GM12875 (cell line): ENCODE measurements around the gene TCHP.

Experiments
- H3K4me3 ChIP-seq: one replicate; pipeline ENCODE4 v1.5.1; 2011; ENCODE audit warnings: low read depth, low read length, control low read depth
- TF ChIP-seq, protein P1 (sequence below): IDR thresholded peaks from 2 replicates; pipeline ENCODE4 v1.5.1; 2011; ENCODE audit warnings: low read depth, mild to moderate bottlenecking, control low read depth, inconsistent platforms, low read length, moderate library complexity, borderline replicate concordance; ENCODE audit not compliant: insufficient read depth

Gene TCHP

GRCh38 chr12:109880043-109880931 lies 19.8 kb upstream of the TCHP start, which contains the start of gene GLTP:
Gene GLTP, minus strand, starts transcription at chr12:109880541. Its CDS starts 167 bp downstream, at chr12:109880374.
- H3K4me3 ChIP-seq, result peak within 1 kb of the TSS; percentile 87
- TF ChIP-seq, protein P1, sequence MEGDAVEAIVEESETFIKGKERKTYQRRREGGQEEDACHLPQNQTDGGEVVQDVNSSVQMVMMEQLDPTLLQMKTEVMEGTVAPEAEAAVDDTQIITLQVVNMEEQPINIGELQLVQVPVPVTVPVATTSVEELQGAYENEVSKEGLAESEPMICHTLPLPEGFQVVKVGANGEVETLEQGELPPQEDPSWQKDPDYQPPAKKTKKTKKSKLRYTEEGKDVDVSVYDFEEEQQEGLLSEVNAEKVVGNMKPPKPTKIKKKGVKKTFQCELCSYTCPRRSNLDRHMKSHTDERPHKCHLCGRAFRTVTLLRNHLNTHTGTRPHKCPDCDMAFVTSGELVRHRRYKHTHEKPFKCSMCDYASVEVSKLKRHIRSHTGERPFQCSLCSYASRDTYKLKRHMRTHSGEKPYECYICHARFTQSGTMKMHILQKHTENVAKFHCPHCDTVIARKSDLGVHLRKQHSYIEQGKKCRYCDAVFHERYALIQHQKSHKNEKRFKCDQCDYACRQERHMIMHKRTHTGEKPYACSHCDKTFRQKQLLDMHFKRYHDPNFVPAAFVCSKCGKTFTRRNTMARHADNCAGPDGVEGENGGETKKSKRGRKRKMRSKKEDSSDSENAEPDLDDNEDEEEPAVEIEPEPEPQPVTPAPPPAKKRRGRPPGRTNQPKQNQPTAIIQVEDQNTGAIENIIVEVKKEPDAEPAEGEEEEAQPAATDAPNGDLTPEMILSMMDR, result peak; percentile 80

DNA sequence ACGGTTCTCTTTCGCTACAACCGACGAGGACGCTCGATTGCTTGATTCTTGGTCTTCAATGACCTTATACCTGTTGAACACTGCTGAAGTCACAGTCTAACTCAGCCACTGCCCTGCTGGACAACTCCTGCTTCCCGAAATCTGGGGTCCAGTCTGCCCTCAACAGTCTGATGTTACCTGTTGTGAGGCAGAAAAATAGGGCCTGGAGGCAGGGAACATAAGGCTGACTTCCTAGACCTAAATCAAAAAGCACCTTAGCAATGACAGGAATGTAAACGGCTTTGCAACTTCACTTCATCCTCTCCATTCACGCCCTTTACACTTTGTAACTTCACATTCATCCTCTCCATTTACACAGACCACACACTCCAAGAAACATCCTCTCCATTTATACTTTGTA lies 19.1 kb upstream of the TCHP start:
- H3K4me3 ChIP-seq, result peak overlapping the region; percentile 48
- TF ChIP-seq, protein P1, result no peak

GRCh38 chr12:109881752-109882151 lies 18.3 kb upstream of the TCHP start:
- TF ChIP-seq, protein P1, result no peak
- no peak overlapping the region for H3K4me3 ChIP-seq

- TF ChIP-seq, protein P1, result no peak
Measured at GRCh38 chr12:109883461-109883860, 16.6 kb upstream of the TCHP start.

GRCh38 chr12:109885616-109886015 lies 14.5 kb upstream of the TCHP start:
- TF ChIP-seq, protein P1, result no peak
- H3K4me3 ChIP-seq, result no peak overlapping the region

More at GRCh38 chr12:109883461-109883860, 16.6 kb upstream of the TCHP start:
- H3K4me3 ChIP-seq, result no peak overlapping the region

DNA sequence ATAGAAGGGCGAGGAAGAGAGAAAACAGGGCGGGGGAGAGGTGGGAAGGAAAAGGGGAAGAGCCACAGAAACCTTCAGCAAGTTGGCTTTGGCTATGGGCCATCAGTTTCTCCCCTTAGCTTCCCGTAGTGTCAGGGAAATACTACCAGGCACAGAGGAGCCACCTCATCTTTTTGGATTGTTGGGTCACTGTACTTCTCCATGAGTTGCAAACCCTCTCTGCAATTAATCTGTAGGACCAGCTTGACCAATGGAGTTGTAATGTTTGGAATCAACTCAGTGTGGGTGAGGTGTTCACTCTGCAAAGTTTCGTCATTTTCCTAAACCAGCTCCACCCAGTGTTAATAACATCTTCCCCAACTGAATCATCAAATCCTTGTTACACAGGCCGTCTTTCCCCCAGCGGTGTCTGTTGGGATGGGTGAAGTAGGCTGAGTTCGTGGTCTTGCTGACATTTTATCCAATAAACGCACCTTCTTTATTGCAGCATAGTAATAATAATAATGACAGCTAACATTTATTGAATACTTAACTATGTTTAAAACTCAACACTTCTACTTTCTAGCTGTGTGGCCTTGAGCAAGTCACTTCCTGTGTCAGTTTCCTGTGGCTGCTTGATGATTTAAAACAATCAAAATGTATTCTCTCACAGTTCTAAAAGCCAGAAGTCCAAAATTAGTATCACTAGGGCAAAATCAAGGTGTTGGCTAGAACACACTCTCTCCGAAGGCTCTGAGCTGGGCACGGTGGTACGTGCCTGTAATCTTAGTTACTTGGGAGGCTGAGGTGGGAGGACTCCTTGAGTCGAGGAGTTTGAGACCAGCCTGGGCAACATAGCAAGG lies 11.7 kb upstream of the TCHP start:
- H3K4me3 ChIP-seq, result no peak overlapping the region

More for the DNA sequence above, 11.7 kb upstream of the TCHP start:
- TF ChIP-seq, protein P1, result no peak
